H54 (cell line): ENCODE data around the gene IL34.

Source experiments
- DNase-seq: peaks from one replicate; pipeline ENCODE4 v3.0.0; 2011; ENCODE audit warnings: low spot score, mixed read lengths; ENCODE audit not compliant: insufficient read length
- FAIRE-seq: peaks from 3 replicates; lab custom pipeline; 2011; peaks lifted over from hg19 to GRCh38; lab: Jason Lieb, UNC
- POLR2A ChIP-seq: IDR thresholded peaks from 2 replicates; pipeline ENCODE4 v1.6.1; 2011; ENCODE audit warnings: low read depth, mild to moderate bottlenecking, low read length

The IL34 gene

GRCh38 chr16:70644763-70645597 is 1.4 kb upstream of the IL34 start:
- no peak for TF ChIP-seq POLR2A
- FAIRE-seq (no peak), DNase-seq (no peak)

- no peak for FAIRE-seq
- no peak for DNase-seq
- TF ChIP-seq POLR2A: no peak
Observed at GRCh38 chr16:70647441-70648359, 1.3 kb downstream of the IL34 start.

- FAIRE-seq (no peak), DNase-seq (no peak)
- no peak for TF ChIP-seq POLR2A
Observed at GRCh38 chr16:70648606-70649005, 2.2 kb downstream of the IL34 start.

DNA sequence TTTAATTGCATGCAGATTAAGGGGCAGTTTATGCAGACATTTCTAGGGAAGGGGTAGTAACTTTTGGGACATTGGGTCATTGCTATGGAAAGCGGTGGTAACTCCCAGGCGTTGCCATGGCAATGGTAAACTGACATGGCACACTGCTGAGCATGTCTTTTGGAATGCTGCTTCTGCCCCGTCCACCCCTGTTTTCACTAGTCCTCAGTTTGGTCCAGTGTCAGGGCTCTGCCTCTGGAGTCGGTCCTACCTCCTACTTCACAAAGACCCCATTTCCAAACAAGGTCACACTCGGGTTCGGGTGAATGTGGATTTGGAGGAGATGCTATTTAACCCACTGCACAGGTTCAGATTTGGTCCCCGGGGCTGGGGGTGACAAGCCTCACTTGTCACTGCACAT is 2.9 kb downstream of the IL34 start:
- DNase-seq (no peak), FAIRE-seq (no peak)
- TF ChIP-seq POLR2A: no peak

- FAIRE-seq (no peak), DNase-seq (no peak)
- no peak for TF ChIP-seq POLR2A
Observed at GRCh38 chr16:70650216-70650615, 3.9 kb downstream of the IL34 start.

- DNase-seq: no peak
- no peak for FAIRE-seq
Observed at GRCh38 chr16:70651524-70651923, 5.2 kb downstream of the IL34 start.

DNA sequence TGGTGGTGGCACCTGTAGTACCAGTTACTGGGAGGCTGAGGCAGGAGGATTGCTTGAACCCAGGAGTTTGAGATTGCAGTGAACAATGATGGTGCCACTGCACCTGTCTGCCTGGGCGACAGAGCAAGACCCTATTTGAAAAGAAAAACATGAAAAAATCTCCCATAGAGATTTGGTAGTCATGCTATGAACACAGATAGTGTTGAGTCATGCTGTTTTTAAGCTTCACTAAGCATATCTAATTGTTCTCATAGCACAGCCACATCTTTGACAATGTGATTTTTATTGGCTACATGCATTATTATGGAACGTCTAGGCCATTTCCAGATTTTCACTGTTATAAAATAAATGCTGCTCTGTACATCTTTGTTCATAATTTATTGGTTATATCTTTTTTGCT is 6.0 kb downstream of the IL34 start:
- no peak for FAIRE-seq
- no peak for TF ChIP-seq POLR2A
- DNase-seq: no peak

More at GRCh38 chr16:70651524-70651923, 5.2 kb downstream of the IL34 start:
- TF ChIP-seq POLR2A: no peak

- no peak for TF ChIP-seq POLR2A
Observed at GRCh38 chr16:70653406-70653805, 7.0 kb downstream of the IL34 start.

DNA sequence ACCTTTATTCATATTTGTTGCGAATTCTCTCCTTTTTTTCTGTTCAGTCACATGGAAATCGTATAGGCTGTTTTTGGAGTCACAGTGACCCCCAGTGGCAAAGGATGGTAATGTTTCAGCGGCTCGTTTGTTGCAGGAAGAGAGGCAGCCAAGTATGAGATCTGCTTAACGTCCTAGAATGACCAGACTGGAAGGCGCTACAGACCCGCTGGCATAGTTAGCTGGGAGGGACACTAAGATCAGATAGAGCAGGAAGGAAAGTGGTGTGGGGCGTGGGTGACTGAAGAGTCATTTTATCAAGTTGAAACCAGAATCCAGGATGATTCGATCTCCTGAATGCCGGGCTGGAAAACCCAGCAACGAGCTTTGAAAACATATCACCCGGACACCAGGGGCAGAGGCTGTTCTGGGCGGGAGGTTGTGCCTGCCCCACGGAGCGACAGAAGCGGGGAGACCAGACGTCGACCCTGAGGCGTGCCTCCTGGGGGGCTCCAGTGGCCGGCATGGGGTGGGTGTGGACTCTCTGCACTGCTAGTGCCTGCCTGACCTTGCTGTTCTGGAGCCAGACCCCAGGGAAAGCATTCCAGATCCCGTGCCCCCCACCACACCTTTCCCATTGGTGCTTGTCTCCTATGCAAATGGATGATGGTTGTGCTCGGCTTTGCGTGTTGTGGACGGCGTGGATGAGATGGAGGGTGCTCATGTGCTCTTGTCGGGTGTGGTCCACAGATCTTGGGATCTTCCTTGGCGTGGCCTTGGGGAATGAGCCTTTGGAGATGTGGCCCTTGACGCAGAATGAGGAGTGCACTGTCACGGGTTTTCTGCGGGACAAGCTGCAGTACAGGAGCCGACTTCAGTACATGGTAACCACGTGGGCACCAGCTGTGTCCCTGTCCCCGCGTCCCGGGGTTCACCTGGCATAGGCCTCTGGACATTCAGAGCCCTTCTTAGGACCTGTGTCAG is 7.7 kb downstream of the IL34 start:
- TF ChIP-seq POLR2A: no peak
- DNase-seq: no peak
- FAIRE-seq: peak; percentile 48

More at GRCh38 chr16:70653406-70653805, 7.0 kb downstream of the IL34 start:
- DNase-seq (no peak), FAIRE-seq (no peak)

- no peak for FAIRE-seq
- TF ChIP-seq POLR2A: no peak
- no peak for DNase-seq
Observed at GRCh38 chr16:70656065-70656711, 9.8 kb downstream of the IL34 start.

- DNase-seq: no peak
- no peak for TF ChIP-seq POLR2A
- no peak for FAIRE-seq
Observed at GRCh38 chr16:70656712-70657263, 10.4 kb downstream of the IL34 start.

DNA sequence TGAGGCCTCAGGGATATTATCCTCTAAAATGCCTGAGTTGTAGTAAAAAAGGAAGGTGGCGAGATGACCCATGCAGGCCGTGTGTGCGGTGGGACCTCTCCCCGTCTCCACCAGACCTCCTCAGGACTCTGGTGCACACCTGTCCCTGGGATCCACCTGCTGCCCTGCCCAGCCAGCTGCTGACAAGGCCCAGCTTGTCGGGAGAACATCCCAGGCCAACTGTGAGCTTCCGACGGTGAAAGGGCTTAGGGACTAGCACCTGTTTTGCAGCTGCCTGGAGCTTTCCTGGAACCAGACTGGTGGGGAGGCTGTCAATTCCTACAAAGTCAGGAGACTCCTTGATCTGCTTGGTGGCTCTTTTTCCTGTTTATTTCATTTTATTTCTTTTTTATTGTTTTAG is 11.6 kb downstream of the IL34 start:
- no peak for FAIRE-seq
- TF ChIP-seq POLR2A: no peak
- no peak for DNase-seq

DNA sequence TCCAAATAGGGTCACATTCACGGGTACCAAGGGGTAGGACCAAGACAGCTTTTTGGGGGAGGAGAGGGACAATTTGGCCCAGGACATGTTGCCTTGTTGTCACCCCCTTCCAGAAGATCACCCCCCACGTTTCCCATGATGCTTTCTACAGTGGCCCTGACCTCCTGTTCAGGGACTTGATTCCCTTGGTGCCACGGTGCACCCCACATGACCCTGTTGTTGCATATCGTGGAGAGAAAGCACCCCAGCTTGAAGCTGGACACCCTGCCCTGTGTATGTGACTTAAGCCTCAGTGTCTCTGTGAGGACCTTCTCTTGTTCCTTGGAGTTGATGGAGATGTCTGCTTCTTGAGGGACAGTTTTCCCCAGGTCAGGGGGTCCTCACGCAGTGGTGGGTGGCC is 12.6 kb downstream of the IL34 start:
- DNase-seq (no peak), FAIRE-seq (no peak)
- TF ChIP-seq POLR2A: no peak
